GM19452 (cell line): Measurements from ENCODE around the gene TMEM183A.
"Not testable (repeated sequence)": the region's sequence is repeated elsewhere in the genome, so short reads cannot be mapped to it uniquely, and the experiment has no call there.

Experiments used
- ATAC-seq: cut with Tn5 transposase; IDR thresholded peaks from one replicate; pipeline ENCODE4 v1.9.1; 2021; ENCODE audit not compliant: unreplicated experiment

Gene TMEM183A

GRCh38 chr1:202987255-202987654, 19.9 kb upstream of the TMEM183A start:
- ATAC-seq: no peak

GRCh38 chr1:202987922-202988583, 19.1 kb upstream of the TMEM183A start:
- ATAC-seq: no peak

GRCh38 chr1:202989879-202990278, 17.3 kb upstream of the TMEM183A start:
- ATAC-seq: no peak

GRCh38 chr1:202991112-202991511, 16.1 kb upstream of the TMEM183A start:
- no peak for ATAC-seq

GRCh38 chr1:202994756-202995155, 12.4 kb upstream of the TMEM183A start:
- ATAC-seq: no peak

- ATAC-seq: no peak
Measured at GRCh38 chr1:202998836-202999750, 8.1 kb upstream of the TMEM183A start.

GRCh38 chr1:203000217-203000944, 6.8 kb upstream of the TMEM183A start:
- ATAC-seq: no peak

GRCh38 chr1:203001986-203002385, 5.2 kb upstream of the TMEM183A start:
- ATAC-seq: no peak

- no peak for ATAC-seq
Measured at GRCh38 chr1:203002951-203003350, 4.2 kb upstream of the TMEM183A start.

- not testable (repeated sequence) for ATAC-seq
Measured at GRCh38 chr1:203005395-203006142, 1.6 kb upstream of the TMEM183A start.

GRCh38 chr1:203009185-203009584, 2.0 kb downstream of the TMEM183A start:
- no peak for ATAC-seq

GRCh38 chr1:203011582-203011981, 4.4 kb downstream of the TMEM183A start:
- ATAC-seq: no peak

GRCh38 chr1:203017061-203017460, 9.9 kb downstream of the TMEM183A start:
- ATAC-seq: no peak

GRCh38 chr1:203017692-203018091, 10.5 kb downstream of the TMEM183A start:
- ATAC-seq: no peak

GRCh38 chr1:203022855-203023254, 15.7 kb downstream of the TMEM183A start:
- ATAC-seq: not testable (repeated sequence)

GRCh38 chr1:203025686-203026030, 18.5 kb downstream of the TMEM183A start:
- ATAC-seq: no peak

GRCh38 chr1:203026031-203026665, 19.0 kb downstream of the TMEM183A start, which contains the start of gene PPFIA4:
PPFIA4 (plus strand) TSS chr1:203026491; CDS start chr1:203039009, 12,518 bp downstream.
- ATAC-seq: peak; percentile 74

- peak; percentile 20 for ATAC-seq
Measured at GRCh38 chr1:203026666-203027663, 19.8 kb downstream of the TMEM183A start.
